ENCODE measurements around the gene ATG14.

The ATG14 gene

GRCh38 chr14:55399852-55400251 is 11.8 kb downstream of the ATG14 start:
- no peak for DNase-seq (ENCODE audit: low spot score)
- no peak for TF ChIP-seq CTCF (IDR thresholded peaks at IDR 0.05; ENCODE audit: extremely low read depth, insufficient read depth, missing control alignments)
- in situ Hi-C loops (cut with MboI; ENCODE audit: low pct_unique_long_range_greater_than_20kb, low sequenced_read_pairs, unreplicated experiment): no loop called here

GRCh38 chr14:55399183-55399582 is 12.4 kb downstream of the ATG14 start:
- TF ChIP-seq CTCF (IDR thresholded peaks at IDR 0.05; ENCODE audit: extremely low read depth, insufficient read depth, missing control alignments): no peak
- DNase-seq (ENCODE audit: low spot score): no peak
- in situ Hi-C loops (cut with MboI; ENCODE audit: low pct_unique_long_range_greater_than_20kb, low sequenced_read_pairs, unreplicated experiment): no loop called here

GRCh38 chr14:55398679-55399078 is 13.0 kb downstream of the ATG14 start:
- DNase-seq (ENCODE audit: low spot score): no peak
- TF ChIP-seq CTCF (IDR thresholded peaks at IDR 0.05; ENCODE audit: extremely low read depth, insufficient read depth, missing control alignments): no peak
- in situ Hi-C loops (cut with MboI; ENCODE audit: low pct_unique_long_range_greater_than_20kb, low sequenced_read_pairs, unreplicated experiment): no loop called here

- in situ Hi-C loops (cut with MboI; ENCODE audit: low pct_unique_long_range_greater_than_20kb, low sequenced_read_pairs, unreplicated experiment): no loop called here
- DNase-seq (ENCODE audit: low spot score): no peak
- no peak for TF ChIP-seq CTCF (IDR thresholded peaks at IDR 0.05; ENCODE audit: extremely low read depth, insufficient read depth, missing control alignments)
Measured at GRCh38 chr14:55389330-55389729, 22.3 kb downstream of the ATG14 start.

GRCh38 chr14:55388160-55388559 is 23.5 kb downstream of the ATG14 start:
- in situ Hi-C loops (cut with MboI; ENCODE audit: low pct_unique_long_range_greater_than_20kb, low sequenced_read_pairs, unreplicated experiment): no loop called here
- TF ChIP-seq CTCF (IDR thresholded peaks at IDR 0.05; ENCODE audit: extremely low read depth, insufficient read depth, missing control alignments): no peak
- DNase-seq (ENCODE audit: low spot score): no peak

- TF ChIP-seq CTCF (IDR thresholded peaks at IDR 0.05; ENCODE audit: extremely low read depth, insufficient read depth, missing control alignments): no peak
- no peak for DNase-seq (ENCODE audit: low spot score)
- in situ Hi-C loops (cut with MboI; ENCODE audit: low pct_unique_long_range_greater_than_20kb, low sequenced_read_pairs, unreplicated experiment): no loop called here
Measured at GRCh38 chr14:55387121-55387520, 24.5 kb downstream of the ATG14 start.
